ENCODE results near the gene CCR1.

The CCR1 gene

DNA sequence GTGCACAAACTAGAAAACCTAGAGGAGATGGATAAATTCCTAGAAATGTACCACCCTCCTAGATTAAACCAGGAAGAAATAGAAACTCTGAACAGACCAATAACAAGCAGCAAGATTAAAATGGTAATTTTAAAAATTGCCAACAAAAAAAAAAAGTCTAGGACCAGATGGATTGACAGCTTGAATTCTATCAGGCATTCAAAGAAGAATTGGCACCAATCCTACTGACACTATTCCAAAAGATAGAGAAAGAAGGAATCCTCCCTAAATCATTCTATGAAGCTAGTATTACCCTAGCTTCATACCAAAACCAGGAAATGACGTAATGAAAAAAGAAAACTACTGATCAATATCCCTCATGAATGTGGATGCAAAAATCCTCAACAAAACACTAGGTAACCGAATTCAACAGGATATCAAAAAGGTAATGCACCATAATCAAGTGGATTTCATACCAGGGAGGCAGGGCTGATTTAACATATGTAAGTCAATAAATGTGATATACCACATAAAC is 10.1 kb upstream of the CCR1 start:
- no peak overlapping the region for H2BK120ac ChIP-seq (ENCODE audit: low read depth, low read length)
- H2AK5ac ChIP-seq (ENCODE audit: low read length): no peak overlapping the region
- no peak overlapping the region for H3K27ac ChIP-seq (ENCODE audit: low read depth, low read length)
- no peaks in the 10 kb centered on the region for H3K27me3 ChIP-seq (ENCODE audit: insufficient read depth, low read length, poor library complexity)
- H2BK5ac ChIP-seq (ENCODE audit: low read length): no peak overlapping the region
- H3K23ac ChIP-seq (ENCODE audit: low read length): no peak overlapping the region
- no peak overlapping the region for H4K8ac ChIP-seq (ENCODE audit: low read depth, low read length)
- no peak overlapping the region for H3K18ac ChIP-seq (ENCODE audit: low read length)
- no peak overlapping the region for H4K5ac ChIP-seq (ENCODE audit: low read length)
- H3K79me2 ChIP-seq (ENCODE audit: control insufficient read depth, insufficient read depth, low read length): no peaks in the 10 kb centered on the region
- no peak for DNase-seq
- no peak overlapping the region for H2BK15ac ChIP-seq (replicated peaks; ENCODE audit: low read depth)
- no peak overlapping the region for H3K4me2 ChIP-seq (ENCODE audit: low read length)
- no peak overlapping the region for H3K9ac ChIP-seq (ENCODE audit: low read length)
- no peak overlapping the region for H3K4ac ChIP-seq (ENCODE audit: low read depth, low read length)
- H3K56ac ChIP-seq (ENCODE audit: low read length): no peak overlapping the region
- no CpG with 5 or more reads among the region's 2 CpGs for WGBS (ENCODE audit: extremely low coverage, insufficient coverage, low lambda C conversion rate)
- H3K4me1 ChIP-seq (ENCODE audit: control insufficient read depth, low read depth, low read length): peaks cover 3% of the 10 kb centered on the region
- no peaks in the 10 kb centered on the region for H3K36me3 ChIP-seq (ENCODE audit: control insufficient read depth, insufficient read depth, low read length)
- H3K79me1 ChIP-seq (ENCODE audit: low read length): no peaks in the 10 kb centered on the region
- H3K4me3 ChIP-seq (ENCODE audit: low read length): no peak overlapping the region

DNA sequence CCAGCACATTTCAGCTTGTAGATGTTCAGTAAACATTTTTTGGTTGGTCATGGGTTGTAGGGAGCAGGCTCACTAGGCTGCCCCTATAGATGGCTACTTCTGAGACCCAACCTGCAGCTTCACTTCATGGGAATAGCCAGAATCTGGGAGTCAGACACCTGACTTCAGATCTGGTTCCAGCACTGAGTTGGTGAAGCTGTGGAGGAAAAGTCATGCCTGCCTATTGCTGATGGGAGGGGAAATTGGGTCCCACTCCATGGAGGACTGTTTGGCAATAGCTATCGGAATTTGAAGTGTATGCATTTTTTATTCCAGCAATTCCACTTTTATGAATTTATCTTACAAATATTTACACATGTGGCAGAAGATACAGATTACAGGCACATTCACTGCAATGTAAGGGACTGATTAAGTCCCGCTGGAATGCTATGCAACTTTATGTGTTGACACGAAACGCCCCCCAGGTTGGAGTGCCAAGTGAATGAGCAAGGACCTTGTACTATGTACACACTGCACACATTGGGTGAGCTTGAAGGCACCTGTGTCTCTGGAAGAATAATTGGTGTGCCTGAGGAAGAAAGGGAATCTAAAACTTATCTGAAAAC is 7.8 kb upstream of the CCR1 start:
- no peak overlapping the region for H3K4me2 ChIP-seq (ENCODE audit: low read length)
- no peak overlapping the region for H2BK120ac ChIP-seq (ENCODE audit: low read depth, low read length)
- H3K56ac ChIP-seq (ENCODE audit: low read length): no peak overlapping the region
- no peaks in the 10 kb centered on the region for H3K79me2 ChIP-seq (ENCODE audit: control insufficient read depth, insufficient read depth, low read length)
- no peak overlapping the region for H2AK5ac ChIP-seq (ENCODE audit: low read length)
- no peak overlapping the region for H3K9ac ChIP-seq (ENCODE audit: low read length)
- H4K5ac ChIP-seq (ENCODE audit: low read length): no peak overlapping the region
- H3K27ac ChIP-seq (ENCODE audit: low read depth, low read length): no peak overlapping the region
- H3K4me1 ChIP-seq (ENCODE audit: control insufficient read depth, low read depth, low read length): peaks cover 3% of the 10 kb centered on the region
- no peak overlapping the region for H3K4ac ChIP-seq (ENCODE audit: low read depth, low read length)
- WGBS (ENCODE audit: extremely low coverage, insufficient coverage, low lambda C conversion rate): no CpG with 5 or more reads among the region's 4 CpGs
- no peaks in the 10 kb centered on the region for H3K36me3 ChIP-seq (ENCODE audit: control insufficient read depth, insufficient read depth, low read length)
- H3K27me3 ChIP-seq (ENCODE audit: insufficient read depth, low read length, poor library complexity): no peaks in the 10 kb centered on the region
- no peak overlapping the region for H3K18ac ChIP-seq (ENCODE audit: low read length)
- DNase-seq: no peak
- H3K23ac ChIP-seq (ENCODE audit: low read length): no peak overlapping the region
- H2BK5ac ChIP-seq (ENCODE audit: low read length): no peak overlapping the region
- H3K79me1 ChIP-seq (ENCODE audit: low read length): no peaks in the 10 kb centered on the region
- H4K8ac ChIP-seq (ENCODE audit: low read depth, low read length): no peak overlapping the region
- H3K4me3 ChIP-seq (ENCODE audit: low read length): no peak overlapping the region
- H2BK15ac ChIP-seq (replicated peaks; ENCODE audit: low read depth): no peak overlapping the region

DNA sequence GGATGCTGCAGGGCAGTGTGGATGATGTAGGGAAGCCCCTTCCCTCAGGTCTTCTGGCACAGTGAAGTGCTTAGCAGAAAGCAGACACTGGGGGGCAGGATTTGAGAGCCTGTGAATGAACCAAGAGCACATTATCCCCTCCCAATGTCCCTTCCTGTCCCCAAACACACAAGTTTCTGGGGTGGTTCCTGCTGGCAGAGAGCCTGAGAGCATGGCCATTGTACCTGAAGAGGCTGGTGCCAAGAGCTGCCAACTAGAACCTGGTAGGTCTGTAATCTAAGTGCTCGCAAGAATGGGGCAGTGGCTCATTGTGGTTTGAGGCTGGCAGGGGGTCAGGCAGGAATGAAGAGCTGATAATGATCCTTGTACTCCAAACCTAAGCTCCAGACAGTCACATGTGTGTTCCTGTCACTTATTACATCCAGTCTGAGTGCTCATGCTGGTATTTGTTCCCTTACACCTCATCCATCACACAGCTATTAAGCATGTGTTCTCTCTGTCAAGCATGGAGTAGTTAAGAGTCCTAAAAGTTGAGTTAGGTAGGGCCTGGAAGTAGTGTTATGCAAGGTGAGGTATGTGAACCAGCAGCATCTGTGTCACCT is 6.7 kb upstream of the CCR1 start:
- H3K4me3 ChIP-seq (ENCODE audit: low read length): no peak overlapping the region

GRCh38 chr3:46213201-46213600 is 5.1 kb upstream of the CCR1 start:
- Histone ChIP-seq H3K36me3 (ENCODE audit: control insufficient read depth, insufficient read depth, low read length) (no peaks in the 10 kb centered on the region), H3K23ac (ENCODE audit: low read length) (no peak overlapping the region), H4K8ac (ENCODE audit: low read depth, low read length) (no peak overlapping the region), H3K27ac (ENCODE audit: low read depth, low read length) (no peak overlapping the region), H3K4me1 (ENCODE audit: control insufficient read depth, low read depth, low read length) (peaks cover 3% of the 10 kb centered on the region), H2AK5ac (ENCODE audit: low read length) (no peak overlapping the region), H4K5ac (ENCODE audit: low read length) (no peak overlapping the region), H3K27me3 (ENCODE audit: insufficient read depth, low read length, poor library complexity) (no peaks in the 10 kb centered on the region), H3K9ac (ENCODE audit: low read length) (no peak overlapping the region), H3K4ac (ENCODE audit: low read depth, low read length) (no peak overlapping the region), H3K79me2 (ENCODE audit: control insufficient read depth, insufficient read depth, low read length) (no peaks in the 10 kb centered on the region), H3K4me2 (ENCODE audit: low read length) (no peak overlapping the region), H3K56ac (ENCODE audit: low read length) (no peak overlapping the region), H3K18ac (ENCODE audit: low read length) (no peak overlapping the region), H3K4me3 (ENCODE audit: low read length) (no peak overlapping the region), H2BK5ac (ENCODE audit: low read length) (no peak overlapping the region), H2BK120ac (ENCODE audit: low read depth, low read length) (no peak overlapping the region), H2BK15ac (replicated peaks; ENCODE audit: low read depth) (no peak overlapping the region), H3K79me1 (ENCODE audit: low read length) (no peaks in the 10 kb centered on the region)
- no peak for DNase-seq
- WGBS (ENCODE audit: extremely low coverage, insufficient coverage, low lambda C conversion rate): no CpG with 5 or more reads among the region's 4 CpGs

More for the DNA sequence above, 6.7 kb upstream of the CCR1 start:
- Histone ChIP-seq H3K56ac (ENCODE audit: low read length) (no peak overlapping the region), H3K4ac (ENCODE audit: low read depth, low read length) (no peak overlapping the region), H3K79me1 (ENCODE audit: low read length) (no peaks in the 10 kb centered on the region), H3K36me3 (ENCODE audit: control insufficient read depth, insufficient read depth, low read length) (no peaks in the 10 kb centered on the region), H2BK5ac (ENCODE audit: low read length) (no peak overlapping the region), H3K27me3 (ENCODE audit: insufficient read depth, low read length, poor library complexity) (no peaks in the 10 kb centered on the region), H3K23ac (ENCODE audit: low read length) (no peak overlapping the region), H3K18ac (ENCODE audit: low read length) (no peak overlapping the region), H3K4me2 (ENCODE audit: low read length) (no peak overlapping the region), H4K8ac (ENCODE audit: low read depth, low read length) (no peak overlapping the region), H3K79me2 (ENCODE audit: control insufficient read depth, insufficient read depth, low read length) (no peaks in the 10 kb centered on the region), H3K9ac (ENCODE audit: low read length) (no peak overlapping the region), H3K4me1 (ENCODE audit: control insufficient read depth, low read depth, low read length) (peaks cover 3% of the 10 kb centered on the region), H3K27ac (ENCODE audit: low read depth, low read length) (no peak overlapping the region), H2AK5ac (ENCODE audit: low read length) (no peak overlapping the region), H2BK15ac (replicated peaks; ENCODE audit: low read depth) (no peak overlapping the region), H4K5ac (ENCODE audit: low read length) (no peak overlapping the region), H2BK120ac (ENCODE audit: low read depth, low read length) (no peak overlapping the region)
- WGBS (ENCODE audit: extremely low coverage, insufficient coverage, low lambda C conversion rate): no CpG with 5 or more reads among the region's 1 CpG
- DNase-seq: peak; percentile 86

DNA sequence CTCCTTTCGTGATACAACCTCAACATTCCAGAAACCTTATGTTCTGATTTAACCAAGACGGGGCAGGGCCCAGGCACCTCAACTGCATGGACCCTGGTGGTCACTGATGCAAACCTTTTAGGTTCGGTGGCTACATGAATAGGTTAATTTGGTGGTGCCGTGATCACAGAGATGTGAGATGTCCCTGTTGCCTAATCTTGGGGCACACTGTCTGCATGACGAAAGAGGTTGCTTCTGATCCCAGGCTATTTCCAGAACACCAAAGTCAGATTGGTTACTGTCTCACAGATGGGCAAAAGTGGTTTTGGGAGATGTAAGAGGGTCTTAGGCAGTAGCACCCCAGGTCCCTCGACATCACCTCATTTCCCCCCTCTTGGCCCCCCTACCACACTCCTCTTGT is 4.0 kb upstream of the CCR1 start:
- Histone ChIP-seq H2BK15ac (replicated peaks; ENCODE audit: low read depth) (no peak overlapping the region), H3K9ac (ENCODE audit: low read length) (no peak overlapping the region)
- no CpG with 5 or more reads among the region's 6 CpGs for WGBS (ENCODE audit: extremely low coverage, insufficient coverage, low lambda C conversion rate)

More for the DNA sequence above, 4.0 kb upstream of the CCR1 start:
- H4K8ac ChIP-seq (ENCODE audit: low read depth, low read length): no peak overlapping the region
- no peaks in the 10 kb centered on the region for H3K36me3 ChIP-seq (ENCODE audit: control insufficient read depth, insufficient read depth, low read length)
- no peak overlapping the region for H3K27ac ChIP-seq (ENCODE audit: low read depth, low read length)
- no peak overlapping the region for H3K23ac ChIP-seq (ENCODE audit: low read length)
- no peak overlapping the region for H3K4me3 ChIP-seq (ENCODE audit: low read length)
- no peak overlapping the region for H4K5ac ChIP-seq (ENCODE audit: low read length)
- H3K79me1 ChIP-seq (ENCODE audit: low read length): no peaks in the 10 kb centered on the region
- peaks cover 3% of the 10 kb centered on the region for H3K4me1 ChIP-seq (ENCODE audit: control insufficient read depth, low read depth, low read length)
- no peak for DNase-seq
- no peaks in the 10 kb centered on the region for H3K79me2 ChIP-seq (ENCODE audit: control insufficient read depth, insufficient read depth, low read length)
- H3K4ac ChIP-seq (ENCODE audit: low read depth, low read length): no peak overlapping the region
- no peak overlapping the region for H3K4me2 ChIP-seq (ENCODE audit: low read length)
- H3K18ac ChIP-seq (ENCODE audit: low read length): no peak overlapping the region
- H3K56ac ChIP-seq (ENCODE audit: low read length): no peak overlapping the region
- no peak overlapping the region for H2AK5ac ChIP-seq (ENCODE audit: low read length)
- H2BK120ac ChIP-seq (ENCODE audit: low read depth, low read length): no peak overlapping the region
- no peak overlapping the region for H2BK5ac ChIP-seq (ENCODE audit: low read length)
- H3K27me3 ChIP-seq (ENCODE audit: insufficient read depth, low read length, poor library complexity): no peaks in the 10 kb centered on the region

Measured in mesendoderm (in vitro differentiated cells).